GM12878 (cell line): ENCODE data around the gene DGKI. TPM values are rescaled to one million over a fixed set of nuclear protein-coding genes. Genes with fewer than 3 reads are reported as not detected.
"Not testable (repeated sequence)": the region's sequence is repeated elsewhere in the genome, so short reads cannot be mapped to it uniquely, and the experiment has no call there.

Experiments used
- ATAC-seq: fragments of 200-7000 bp; cut with Tn5 transposase; 3 replicates; pipeline ENCODE4 v1.9.1; 2020; ENCODE audit warnings: mild to moderate bottlenecking, moderate library complexity
- BruUV-seq: library from RNA; stranded (reverse); fragments of 400-500 nt; replicated peaks from 2 replicates; lab custom pipeline; 2021; lab: Mats Ljungman, UMichigan
- CTCF ChIA-PET: fragments of 300-600 bp; sonication (Branson Sonifier 250); formaldehyde crosslinking; extraction: SDS; loops from one replicate; lab custom pipeline; 2021; ENCODE audit warnings: inconsistent platforms; lab: Yijun Ruan, JAX
- POLR2A ChIA-PET: fragments of 350-600 bp; formaldehyde crosslinking; extraction: SDS; loops from one replicate; lab custom pipeline; 2021; ENCODE audit warnings: inconsistent platforms; lab: Charles Lee
- RAD21 ChIA-PET: fragments of 300-600 bp; sonication (Branson Sonifier 250); formaldehyde crosslinking; loops from one replicate; lab custom pipeline; 2023; ENCODE audit warnings: antibody characterized with exemption; ENCODE audit not compliant: unreplicated experiment; lab: Charles Lee
- SMC1A ChIA-PET: fragments of 300-600 bp; sonication (Branson Sonifier 250); formaldehyde crosslinking; loops from one replicate; lab custom pipeline; 2023; ENCODE audit not compliant: unreplicated experiment, uncharacterized antibody; lab: Charles Lee
- DNase-seq: peaks from one replicate; pipeline ENCODE4 v3.0.0-alpha.2; 2011; ENCODE audit warnings: low read depth, low spot score
- FAIRE-seq: peaks from 3 replicates; lab custom pipeline; 2011; peaks lifted over from hg19 to GRCh38; lab: Jason Lieb, UNC
- H2AFZ ChIP-seq: 2 replicates; pipeline ENCODE4 v1.6.0; 2011; ENCODE audit warnings: low read depth, low read length, control low read depth; ENCODE audit not compliant: control insufficient read depth
- H3K27ac ChIP-seq: 2 replicates; pipeline ENCODE4 v1.5.1; 2011; ENCODE audit warnings: control low read depth; ENCODE audit not compliant: control insufficient read depth, insufficient read depth
- H3K27me3 ChIP-seq, 2 experiments: replicated peaks in 1 of 2; 2 replicates each; pipeline versions ENCODE4 v1.6.0 to v1.6.1; 2011; ENCODE audit warnings: low read length in 1 of 2; ENCODE audit not compliant: control insufficient read depth in 2 of 2, insufficient read depth in 2 of 2
- H3K36me3 ChIP-seq, 2 experiments: 2 replicates each; pipeline ENCODE4 v1.5.1; 2011; ENCODE audit warnings: low read length in 1 of 2; ENCODE audit not compliant: control insufficient read depth in 2 of 2, insufficient read depth in 2 of 2
- H3K4me1 ChIP-seq: 2 replicates; pipeline ENCODE4 v1.6.1; 2011; ENCODE audit warnings: mild to moderate bottlenecking, low read length, moderate library complexity, mixed read lengths; ENCODE audit not compliant: control insufficient read depth, insufficient read depth
- H3K4me2 ChIP-seq: 2 replicates; pipeline ENCODE4 v1.6.0; 2011; ENCODE audit warnings: control low read depth; ENCODE audit not compliant: control insufficient read depth, insufficient read depth
- H3K4me3 ChIP-seq: fragments of 200-600 bp; sonication (generic); 2 replicates; pipeline ENCODE4 v1.5.1; 2016
- H3K79me2 ChIP-seq: 2 replicates; pipeline ENCODE4 v1.6.0; 2011; ENCODE audit warnings: low read length; ENCODE audit not compliant: control insufficient read depth, insufficient read depth
- H3K9ac ChIP-seq: 2 replicates; pipeline ENCODE4 v1.8.0; 2011; ENCODE audit warnings: low read length, control low read depth, mixed read lengths; ENCODE audit not compliant: control insufficient read depth, insufficient read depth
- H3K9me3 ChIP-seq: replicated peaks from 3 replicates; pipeline ENCODE4 v1.5.1; 2011; ENCODE audit warnings: mild to moderate bottlenecking, low read length; ENCODE audit not compliant: control insufficient read depth, insufficient read depth
- H4K20me1 ChIP-seq: 2 replicates; pipeline ENCODE4 v1.6.0; 2011; ENCODE audit not compliant: control insufficient read depth, insufficient read depth
- EED ChIP-seq: sonication (generic); IDR thresholded peaks from 2 replicates; pipeline ENCODE4 v1.6.1; 2016; ENCODE audit warnings: antibody characterized with exemption, low read depth
- MYC ChIP-seq: IDR thresholded peaks from 2 replicates; pipeline ENCODE4 v1.6.1; 2011; ENCODE audit warnings: mild to moderate bottlenecking, low read length, moderate library complexity, inconsistent platforms; ENCODE audit not compliant: insufficient read depth, insufficient replicate concordance, insufficient read length, severe bottlenecking
- SP1 ChIP-seq: IDR thresholded peaks from one replicate; pipeline ENCODE4 v1.6.1; 2011; ENCODE audit warnings: low read depth, low read length
- TCF7 ChIP-seq: IDR thresholded peaks from 2 replicates; pipeline ENCODE4 v1.6.1; 2014; ENCODE audit warnings: antibody characterized with exemption, borderline replicate concordance
- WRNIP1 ChIP-seq: IDR thresholded peaks from 2 replicates; pipeline ENCODE4 v1.6.1; 2011; ENCODE audit warnings: low read depth, low read length, improper control_type of control experiment, borderline replicate concordance
- ZZZ3 ChIP-seq: IDR thresholded peaks from 2 replicates; pipeline ENCODE4 v1.6.1; 2011; ENCODE audit warnings: low read depth; ENCODE audit not compliant: control insufficient read depth, insufficient read length
- WGBS: methylation state at CpG from one replicate; pipeline ENCODE4 v1.1.6; 2016; ENCODE audit warnings: low lambda C conversion rate; ENCODE audit not compliant: insufficient replicate concordance, insufficient coverage; ENCODE audit errors: missing lambda C conversion rate; 5-methylcytosine and 5-hydroxymethylcytosine counted together
- in situ Hi-C: fragments of 300-500 bp; cut with MboI; formaldehyde crosslinking; loops from 9 replicates; pipeline ENCODE4 v1.14.3; 2018; ENCODE audit warnings: mixed read lengths
- intact Hi-C: fragments of 100-400 bp; cut with micrococcal nuclease; formaldehyde crosslinking; loops from one replicate; pipeline ENCODE4 v1.14.2; 2022; ENCODE audit not compliant: unreplicated experiment
- polyA plus RNA-seq, 11 experiments: library from polyadenylated mRNA; depleted of rRNA in 4 of 11; unstranded in 6 of 11; stranded (reverse) in 5 of 11; fragments of >200 nt; fragmentation: Nextera tagmentation in 4 of 11; fragmentation: Illumina TruSeq in 1 of 11; extraction: Ambion mirVana in 4 of 11; extraction: Trizol in 1 of 11; gene quantifications; 1 replicate in 1 of 11; 2 replicates in 10 of 11; pipeline versions ENCODE4 v1.2.1 to v1.2.3, GENCODE V29; 2011 to 2016; ENCODE audit warnings: inconsistent platforms in 2 of 11, missing spikeins in 2 of 11, low read depth in 1 of 11
- total RNA-seq, 4 experiments: library from RNA; depleted of rRNA in 3 of 4; stranded (reverse); fragments of >200 nt in 3 of 4; fragmentation: Illumina TruSeq in 1 of 4; extraction: Trizol in 1 of 4; gene quantifications; 2 replicates each; pipeline versions ENCODE4 v1.2.1 to v1.2.3, GENCODE V29; 2013 to 2021
- TF ChIP-seq, protein P1 (sequence below): IDR thresholded peaks from 2 replicates; pipeline ENCODE4 v1.6.1; 2011; ENCODE audit warnings: low read depth, low read length, improper control_type of control experiment, borderline replicate concordance
- TF ChIP-seq, protein P2 (sequence below): fragments of 150-350 bp; IDR thresholded peaks from 2 replicates; pipeline ENCODE4 v1.6.1; 2016; ENCODE audit warnings: low read depth, low read length
- TF ChIP-seq, protein P3 (sequence below): fragments of 450-650 bp; IDR thresholded peaks from 2 replicates; pipeline ENCODE4 v1.6.1; 2014; ENCODE audit warnings: mild to moderate bottlenecking

DGKI gene
- total and polyA plus RNA-seq, 10 of the 15 experiments (the other 5 are each of a cell fraction or from before 2014, with no cell fraction given): 10.4 to 37.1 (median 22.1) TPM

DNA sequence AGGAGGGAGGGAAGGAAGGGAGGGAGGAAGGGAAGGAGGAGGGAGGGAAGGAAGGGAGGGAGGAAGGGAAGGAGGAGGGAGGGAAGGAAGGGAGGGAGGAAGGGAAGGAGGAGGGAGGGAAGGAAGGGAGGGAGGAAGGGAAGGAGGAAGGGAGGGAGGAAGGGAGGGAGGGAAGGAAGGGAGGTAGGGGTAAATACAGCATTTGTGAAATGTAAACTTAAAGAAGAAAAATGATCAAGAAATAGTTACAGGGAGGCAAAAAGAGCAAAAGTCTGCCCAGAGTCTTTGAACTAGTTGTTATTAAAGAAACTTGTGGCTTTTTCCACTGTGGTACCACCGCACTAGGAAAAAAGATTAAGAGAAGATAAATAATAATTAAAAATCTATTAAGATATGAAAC, 398.2 kb downstream of the DGKI start:
- intact Hi-C loops, ATAC-seq, H3K9me3 ChIP-seq, H4K20me1 ChIP-seq, DNase-seq, CTCF ChIA-PET, H3K36me3 ChIP-seq, H3K4me2 ChIP-seq, H3K27me3 ChIP-seq, FAIRE-seq, in situ Hi-C loops, BruUV-seq, POLR2A ChIA-PET, H3K9ac ChIP-seq, SMC1A ChIA-PET, H3K79me2 ChIP-seq, H2AFZ ChIP-seq, H3K4me1 ChIP-seq, H3K4me3 ChIP-seq, H3K27ac ChIP-seq: not testable (repeated sequence)
- 19% methylated on average over 1 of the region's 1 CpG for WGBS
- RAD21 ChIA-PET: interaction anchor here (0.5 kb wide), 1 partner anchor 1232 kb away, joined by 4 read pairs; no protein-coding TSS in a partner anchor

- H3K4me1 ChIP-seq: no peaks in the 10 kb centered on the region
- ChIA-PET SMC1A (interaction anchor here (0.6 to 2.0 kb wide), 6 partner anchors 8 to 305 kb away, joined by 3 to 8 read pairs (median 4); no protein-coding TSS in a partner anchor), POLR2A (interaction anchor here (1.3 kb wide), 1 partner anchor 10 kb away, joined by 3 read pairs; no protein-coding TSS in a partner anchor), RAD21 (interaction anchor here (1.1 kb wide), 2 partner anchors 8 to 146 kb away, joined by 3 read pairs; no protein-coding TSS in a partner anchor), CTCF (interaction anchor here (0.5 to 1.7 kb wide), 5 partner anchors 9 to 106 kb away, joined by 3 to 12 read pairs (median 3); no protein-coding TSS in a partner anchor)
- DNase-seq: no peak
- BruUV-seq: no TSS peak
- no peak overlapping the region for H2AFZ ChIP-seq
- H3K4me3 ChIP-seq: no peak overlapping the region
- H3K9me3 ChIP-seq: no peaks in the 10 kb centered on the region
- in situ Hi-C loops: no loop called here
- H3K27ac ChIP-seq: no peak overlapping the region
- intact Hi-C loops: no loop called here
- no peak overlapping the region for H3K9ac ChIP-seq
- ATAC-seq: no peak
- H3K27me3 ChIP-seq: no peaks in the 10 kb centered on the region
- no peaks in the 10 kb centered on the region for H3K36me3 ChIP-seq
- 57% methylated on average over 3 of the region's 3 CpGs for WGBS
- no peaks in the 10 kb centered on the region for H3K79me2 ChIP-seq
- no peak for FAIRE-seq
- no peaks in the 10 kb centered on the region for H4K20me1 ChIP-seq
- TF ChIP-seq MYC (no peak), WRNIP1 (no peak), SP1 (no peak), ZZZ3 (no peak), EED (no peak), TCF7 (no peak)
- TF ChIP-seq, protein P1, sequence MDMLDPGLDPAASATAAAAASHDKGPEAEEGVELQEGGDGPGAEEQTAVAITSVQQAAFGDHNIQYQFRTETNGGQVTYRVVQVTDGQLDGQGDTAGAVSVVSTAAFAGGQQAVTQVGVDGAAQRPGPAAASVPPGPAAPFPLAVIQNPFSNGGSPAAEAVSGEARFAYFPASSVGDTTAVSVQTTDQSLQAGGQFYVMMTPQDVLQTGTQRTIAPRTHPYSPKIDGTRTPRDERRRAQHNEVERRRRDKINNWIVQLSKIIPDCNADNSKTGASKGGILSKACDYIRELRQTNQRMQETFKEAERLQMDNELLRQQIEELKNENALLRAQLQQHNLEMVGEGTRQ: no peak
- TF ChIP-seq, protein P2, sequence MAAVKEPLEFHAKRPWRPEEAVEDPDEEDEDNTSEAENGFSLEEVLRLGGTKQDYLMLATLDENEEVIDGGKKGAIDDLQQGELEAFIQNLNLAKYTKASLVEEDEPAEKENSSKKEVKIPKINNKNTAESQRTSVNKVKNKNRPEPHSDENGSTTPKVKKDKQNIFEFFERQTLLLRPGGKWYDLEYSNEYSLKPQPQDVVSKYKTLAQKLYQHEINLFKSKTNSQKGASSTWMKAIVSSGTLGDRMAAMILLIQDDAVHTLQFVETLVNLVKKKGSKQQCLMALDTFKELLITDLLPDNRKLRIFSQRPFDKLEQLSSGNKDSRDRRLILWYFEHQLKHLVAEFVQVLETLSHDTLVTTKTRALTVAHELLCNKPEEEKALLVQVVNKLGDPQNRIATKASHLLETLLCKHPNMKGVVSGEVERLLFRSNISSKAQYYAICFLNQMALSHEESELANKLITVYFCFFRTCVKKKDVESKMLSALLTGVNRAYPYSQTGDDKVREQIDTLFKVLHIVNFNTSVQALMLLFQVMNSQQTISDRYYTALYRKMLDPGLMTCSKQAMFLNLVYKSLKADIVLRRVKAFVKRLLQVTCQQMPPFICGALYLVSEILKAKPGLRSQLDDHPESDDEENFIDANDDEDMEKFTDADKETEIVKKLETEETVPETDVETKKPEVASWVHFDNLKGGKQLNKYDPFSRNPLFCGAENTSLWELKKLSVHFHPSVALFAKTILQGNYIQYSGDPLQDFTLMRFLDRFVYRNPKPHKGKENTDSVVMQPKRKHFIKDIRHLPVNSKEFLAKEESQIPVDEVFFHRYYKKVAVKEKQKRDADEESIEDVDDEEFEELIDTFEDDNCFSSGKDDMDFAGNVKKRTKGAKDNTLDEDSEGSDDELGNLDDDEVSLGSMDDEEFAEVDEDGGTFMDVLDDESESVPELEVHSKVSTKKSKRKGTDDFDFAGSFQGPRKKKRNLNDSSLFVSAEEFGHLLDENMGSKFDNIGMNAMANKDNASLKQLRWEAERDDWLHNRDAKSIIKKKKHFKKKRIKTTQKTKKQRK: no peak
- TF ChIP-seq, protein P3, sequence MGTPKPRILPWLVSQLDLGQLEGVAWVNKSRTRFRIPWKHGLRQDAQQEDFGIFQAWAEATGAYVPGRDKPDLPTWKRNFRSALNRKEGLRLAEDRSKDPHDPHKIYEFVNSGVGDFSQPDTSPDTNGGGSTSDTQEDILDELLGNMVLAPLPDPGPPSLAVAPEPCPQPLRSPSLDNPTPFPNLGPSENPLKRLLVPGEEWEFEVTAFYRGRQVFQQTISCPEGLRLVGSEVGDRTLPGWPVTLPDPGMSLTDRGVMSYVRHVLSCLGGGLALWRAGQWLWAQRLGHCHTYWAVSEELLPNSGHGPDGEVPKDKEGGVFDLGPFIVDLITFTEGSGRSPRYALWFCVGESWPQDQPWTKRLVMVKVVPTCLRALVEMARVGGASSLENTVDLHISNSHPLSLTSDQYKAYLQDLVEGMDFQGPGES: no peak
- no peak overlapping the region for H3K4me2 ChIP-seq
Measured at GRCh38 chr7:137446025-137446424, 400.7 kb downstream of the DGKI start.
